GM18526 (cell line): ENCODE results near the gene UNC13D.

ENCODE experiments used
- POLR2A ChIP-seq: IDR thresholded peaks from 3 replicates; pipeline ENCODE4 v1.6.1; 2011; ENCODE audit not compliant: insufficient read length; ENCODE audit errors: extremely low read depth

Gene UNC13D

DNA sequence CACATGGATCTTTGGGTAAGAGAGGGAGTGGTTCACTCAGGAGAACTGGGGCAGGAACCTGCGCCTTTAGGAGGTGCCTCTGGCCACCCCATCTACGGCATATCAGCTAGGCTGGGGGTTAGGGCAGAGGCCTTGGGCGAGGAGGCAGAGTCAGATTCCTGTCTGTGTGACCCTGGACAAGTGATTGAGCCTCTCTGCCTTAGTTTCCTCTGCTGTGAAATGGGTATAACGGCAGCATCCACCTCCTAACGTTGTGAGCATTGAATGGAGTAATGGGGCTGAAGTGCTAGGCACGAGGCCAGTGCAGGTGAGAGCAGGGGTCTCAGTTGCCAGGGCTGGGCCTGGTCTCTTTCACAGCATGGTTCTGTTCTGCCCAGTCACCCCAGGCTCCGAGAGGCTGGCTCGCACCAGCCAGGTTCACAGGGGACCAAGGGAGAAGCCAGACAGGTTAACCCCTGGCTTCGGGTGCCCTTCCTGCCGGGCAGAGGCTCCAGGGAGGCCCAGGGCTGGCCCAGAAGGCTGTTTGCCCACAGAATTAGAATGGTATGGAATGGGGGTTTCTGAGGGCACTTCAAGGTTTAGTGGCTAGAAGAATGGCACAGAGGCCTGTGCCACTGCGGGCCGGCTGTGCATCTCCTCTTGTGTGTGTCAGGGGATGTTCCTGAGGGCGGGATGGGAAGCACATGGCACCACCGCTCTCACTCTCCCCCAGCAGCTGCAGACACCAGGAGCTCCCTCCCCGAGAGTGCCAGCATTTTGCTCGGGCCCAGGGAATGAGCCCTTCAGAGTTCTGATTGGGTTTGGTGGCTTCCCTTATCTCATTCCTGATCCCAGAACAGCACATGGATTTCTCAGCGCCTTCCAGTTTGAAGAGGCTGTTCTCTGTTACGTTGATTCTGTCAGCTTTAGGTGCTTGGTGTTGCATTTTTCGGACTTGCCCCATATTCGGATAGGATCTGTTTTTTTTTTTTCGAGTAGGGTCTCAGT lies 23.8 kb downstream of the UNC13D start:
- TF ChIP-seq POLR2A, result no peak

DNA sequence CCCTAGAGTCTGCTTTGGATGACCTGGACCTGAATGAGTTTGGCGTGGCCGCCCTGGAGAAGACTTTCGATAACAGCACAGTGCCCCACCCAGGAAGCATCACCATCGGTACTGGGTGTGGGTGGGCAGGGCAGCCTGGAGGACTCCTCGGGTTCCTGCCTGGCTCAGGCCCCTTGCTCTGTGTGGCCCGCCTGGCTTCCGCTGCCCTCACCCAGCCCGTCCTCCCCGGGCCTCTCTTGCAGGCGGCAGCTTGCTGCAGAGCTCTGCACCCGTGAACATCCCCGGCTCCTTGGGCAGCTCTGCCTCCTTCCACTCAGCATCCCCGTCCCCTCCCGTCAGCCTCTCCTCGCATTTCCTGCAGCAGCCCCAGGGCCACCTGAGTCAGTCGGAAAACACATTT lies 24.5 kb downstream of the UNC13D start:
- TF ChIP-seq POLR2A, result no peak

DNA sequence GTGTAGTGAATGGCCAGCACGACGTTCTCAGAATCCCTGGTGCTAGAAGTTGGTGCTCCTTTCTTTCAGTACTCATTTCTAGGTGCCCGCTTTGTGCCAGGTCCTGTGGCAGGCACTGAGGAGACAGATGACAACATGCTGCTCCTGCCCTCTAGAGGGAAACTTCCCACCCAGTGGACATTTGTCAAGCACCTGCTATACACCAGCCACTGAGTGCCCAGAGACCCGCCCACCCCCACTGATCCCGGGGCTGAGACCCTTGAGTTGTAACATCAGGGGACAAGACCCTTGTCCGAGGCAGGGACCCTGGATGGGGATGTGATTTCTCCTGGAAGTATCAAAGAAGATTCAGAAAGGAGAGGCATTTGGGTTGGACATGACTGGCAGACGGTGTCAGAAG lies 25.1 kb downstream of the UNC13D start:
- TF ChIP-seq POLR2A, result no peak

GRCh38 chr17:75818326-75818885 lies 25.8 kb downstream of the UNC13D start:
- TF ChIP-seq POLR2A, result no peak

DNA sequence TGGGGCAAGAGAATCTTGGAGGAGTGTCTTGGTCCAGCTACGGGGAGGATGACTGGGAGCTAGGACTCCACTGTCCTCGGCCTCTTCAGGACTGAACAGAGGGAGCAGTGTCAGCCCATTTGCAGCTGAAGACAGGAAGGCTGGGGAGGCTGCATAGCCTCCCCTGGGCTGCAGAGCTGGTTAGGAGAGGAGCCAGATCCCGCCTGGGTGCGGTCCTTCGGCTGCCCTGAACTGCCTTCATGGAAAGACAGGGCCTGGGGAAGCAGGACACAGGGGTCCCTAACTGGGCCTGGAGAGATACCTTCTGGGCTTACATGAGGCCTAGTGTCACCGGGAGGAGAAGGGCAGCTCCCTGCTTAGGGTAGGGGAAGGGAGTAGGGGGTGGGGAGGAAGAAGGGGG lies 26.6 kb downstream of the UNC13D start:
- TF ChIP-seq POLR2A, result no peak

GRCh38 chr17:75816693-75817092 lies 27.5 kb downstream of the UNC13D start:
- TF ChIP-seq POLR2A, result no peak

GRCh38 chr17:75815399-75815798 lies 28.8 kb downstream of the UNC13D start:
- TF ChIP-seq POLR2A, result no peak

DNA sequence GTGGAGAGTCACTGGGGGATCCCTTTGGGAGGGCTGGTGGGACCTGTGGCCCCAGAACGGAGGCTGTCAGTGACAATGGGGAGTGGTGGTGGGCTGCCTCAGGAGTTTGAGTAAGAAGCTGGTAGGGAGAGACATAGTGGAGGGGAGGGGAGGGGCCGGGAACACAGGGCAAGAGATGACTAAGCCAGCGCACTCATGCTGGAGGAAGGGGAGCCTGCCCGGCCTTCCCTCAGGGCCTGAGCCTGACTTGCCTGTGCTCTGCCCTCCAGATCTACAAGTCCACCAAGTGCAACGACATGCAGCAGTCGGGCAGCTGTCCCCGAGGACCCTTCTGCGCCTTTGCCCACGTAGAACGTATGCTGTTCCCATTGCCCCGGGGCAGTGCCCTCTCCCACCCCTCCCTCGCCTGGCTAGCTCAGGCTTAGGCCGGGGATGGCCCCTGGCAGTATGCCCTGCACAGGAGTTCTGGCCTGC lies 29.3 kb downstream of the UNC13D start:
- no peak for TF ChIP-seq POLR2A

GRCh38 chr17:75814021-75814395 lies 30.2 kb downstream of the UNC13D start:
- no peak for TF ChIP-seq POLR2A

DNA sequence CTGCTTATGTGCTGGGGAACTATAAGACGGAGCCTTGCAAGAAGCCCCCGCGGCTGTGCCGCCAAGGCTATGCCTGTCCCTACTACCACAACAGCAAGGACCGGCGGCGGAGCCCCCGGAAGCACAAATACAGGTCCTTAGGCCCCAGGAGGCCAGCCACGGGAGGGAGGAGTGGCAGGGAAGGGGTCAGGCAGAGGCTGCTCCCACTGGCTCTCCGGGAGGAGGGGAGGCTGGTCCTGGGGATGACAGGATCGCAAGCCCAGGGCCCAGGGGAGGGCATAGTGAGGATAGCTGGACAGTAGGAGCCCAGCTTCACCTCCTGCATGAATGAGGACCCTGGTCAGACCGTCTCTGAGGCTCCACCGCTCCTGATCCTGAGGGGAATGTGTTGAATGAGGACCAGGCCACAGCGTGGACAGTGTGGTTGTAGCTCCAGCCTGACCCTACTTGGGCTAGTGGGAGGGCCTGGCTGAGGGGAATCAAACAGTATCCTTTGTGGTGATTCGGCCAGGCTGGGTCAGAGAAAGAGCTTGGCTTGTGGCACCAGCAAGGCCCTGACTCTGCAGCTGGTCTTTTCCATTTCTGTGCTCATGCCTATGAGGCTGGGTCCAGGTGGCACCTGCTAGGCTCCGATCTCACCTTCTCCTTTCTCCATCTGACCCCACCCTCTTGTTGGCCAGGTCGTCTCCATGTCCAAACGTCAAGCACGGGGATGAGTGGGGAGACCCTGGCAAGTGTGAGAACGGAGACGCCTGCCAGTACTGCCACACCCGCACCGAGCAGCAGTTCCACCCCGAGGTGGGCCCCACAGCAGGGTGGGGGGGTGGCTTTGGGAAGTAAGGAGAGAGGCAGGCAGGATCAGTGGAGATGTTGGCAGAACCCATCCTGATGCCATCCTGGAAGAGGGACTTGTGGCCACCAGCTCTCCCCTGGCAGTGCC lies 30.9 kb downstream of the UNC13D start:
- no peak for TF ChIP-seq POLR2A

DNA sequence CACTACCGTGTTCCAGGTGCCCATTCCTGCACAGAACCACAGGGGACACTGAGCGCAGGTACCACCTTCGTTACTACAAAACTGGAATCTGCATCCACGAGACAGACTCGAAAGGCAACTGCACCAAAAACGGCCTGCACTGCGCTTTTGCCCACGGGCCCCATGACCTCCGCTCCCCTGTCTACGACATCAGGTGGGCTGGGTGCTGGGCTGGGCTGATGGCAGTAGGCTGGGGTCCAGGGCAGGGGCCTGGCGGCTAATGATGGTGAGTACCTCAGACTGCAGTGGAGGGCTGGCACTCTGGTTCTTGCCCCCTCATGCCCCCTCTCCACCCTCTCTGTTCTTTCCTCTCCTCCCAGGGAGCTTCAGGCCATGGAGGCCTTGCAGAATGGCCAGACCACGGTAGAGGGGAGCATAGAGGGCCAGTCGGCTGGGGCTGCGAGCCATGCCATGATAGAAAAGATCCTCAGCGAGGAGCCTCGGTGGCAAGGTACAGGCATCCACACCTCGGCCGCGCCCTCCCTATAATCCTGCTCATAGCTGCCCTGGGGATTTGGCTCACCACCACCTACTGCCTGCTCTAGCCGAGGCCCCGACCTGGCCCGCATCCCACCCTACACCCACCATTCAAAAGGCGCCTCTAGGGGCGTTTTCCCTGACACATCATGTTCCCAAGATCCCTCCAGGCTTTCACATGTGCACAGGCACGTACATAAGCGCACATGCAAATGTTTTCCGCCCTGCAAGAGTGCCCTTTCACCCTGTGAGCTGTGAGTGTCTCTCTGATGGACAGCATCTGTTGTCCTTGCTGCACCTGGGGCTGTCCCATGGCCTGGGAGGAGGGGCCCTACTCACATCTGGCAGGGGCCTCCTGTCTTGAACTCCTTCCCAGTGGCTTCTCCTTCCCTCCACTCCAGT lies 31.8 kb downstream of the UNC13D start:
- no peak for TF ChIP-seq POLR2A

- no peak for TF ChIP-seq POLR2A
Measured at GRCh38 chr17:75811174-75811573, 33.0 kb downstream of the UNC13D start.

DNA sequence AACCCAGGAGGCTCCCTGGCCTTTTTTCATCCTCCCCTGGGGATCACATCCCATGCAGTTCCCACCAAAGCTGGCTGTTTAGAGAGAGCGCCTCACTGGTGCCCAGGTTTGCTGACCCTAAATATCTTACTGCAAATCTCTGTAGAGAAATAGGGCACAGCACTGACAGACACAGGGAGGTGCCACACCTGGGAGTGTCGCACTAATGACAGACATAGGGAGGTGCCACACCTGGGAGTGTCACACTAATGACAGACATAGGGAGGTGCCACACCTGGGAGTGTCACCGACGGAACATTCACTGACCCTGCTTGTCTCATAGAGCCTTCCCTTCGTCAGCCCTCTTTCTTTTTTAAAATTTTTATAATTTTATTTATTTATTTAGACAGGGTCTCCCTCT lies 34.0 kb downstream of the UNC13D start:
- TF ChIP-seq POLR2A, result no peak

DNA sequence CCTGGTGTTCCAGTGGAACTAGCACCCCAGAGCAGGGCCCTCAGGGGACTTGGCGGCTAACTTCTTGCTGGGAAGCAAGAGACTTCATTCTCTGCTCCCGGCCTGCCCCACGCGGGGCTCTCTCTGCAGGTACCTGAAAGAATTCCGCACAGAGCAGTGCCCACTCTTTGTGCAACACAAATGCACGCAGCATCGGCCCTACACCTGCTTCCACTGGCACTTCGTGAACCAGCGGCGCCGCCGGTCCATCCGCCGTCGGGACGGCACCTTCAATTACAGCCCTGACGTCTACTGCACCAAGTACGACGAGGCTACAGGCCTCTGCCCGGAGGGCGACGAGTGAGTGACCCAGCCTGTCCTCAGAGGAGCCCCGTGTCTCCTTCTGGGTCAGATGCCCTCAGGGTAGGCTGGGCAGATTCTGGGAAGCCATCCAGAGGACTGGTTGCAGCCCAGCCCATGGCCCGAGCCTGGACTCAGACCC lies 34.5 kb downstream of the UNC13D start:
- no peak for TF ChIP-seq POLR2A
